Smooth muscle cell of the brain vasculature (primary cell): ENCODE results near the gene NUMA1.

ENCODE experiments used
- DNase-seq: peaks from one replicate; pipeline ENCODE4 v3.0.0-alpha.2; 2012; ENCODE audit warnings: low read depth, low spot score

Gene NUMA1

DNA sequence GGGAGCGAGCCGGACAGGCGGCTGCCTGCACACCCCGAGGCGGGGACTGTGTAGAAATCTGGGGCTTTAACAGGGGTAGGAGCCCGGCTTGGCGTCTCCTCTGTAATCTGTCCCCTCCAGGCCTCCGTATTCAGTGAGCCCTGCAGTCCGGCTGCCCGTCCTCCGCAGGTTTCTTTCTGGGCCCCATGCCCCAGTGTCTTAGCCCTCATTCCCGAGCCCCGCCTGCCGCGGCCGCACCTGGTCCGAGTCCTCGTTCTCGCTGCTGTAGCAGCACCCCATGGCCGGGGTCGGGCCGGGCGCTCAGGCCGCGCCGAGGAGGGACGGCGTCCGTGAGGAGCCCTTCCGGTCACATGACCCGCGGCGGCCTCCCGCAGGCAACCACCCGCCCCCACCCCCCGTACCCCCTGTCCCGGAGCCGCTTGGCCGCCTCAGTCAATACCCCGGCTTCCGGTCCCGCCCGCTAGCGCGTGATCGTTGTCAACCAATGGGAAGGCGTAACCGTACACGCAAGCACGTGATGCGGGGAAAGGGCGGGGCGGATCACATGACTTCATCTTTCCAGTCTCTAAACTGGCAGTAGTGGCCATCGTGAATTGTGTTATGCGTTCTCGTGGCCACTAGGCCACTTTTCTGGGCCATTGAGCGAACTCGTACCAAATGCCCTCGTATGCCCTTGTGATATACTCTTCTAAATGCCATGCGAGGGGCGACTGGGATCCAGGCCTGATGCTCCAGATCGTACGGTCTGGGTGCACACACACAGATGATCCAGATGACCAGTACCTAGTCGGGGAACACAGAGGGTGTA lies 22.8 kb upstream of the NUMA1 start, which contains the start of gene LAMTOR1:
Gene LAMTOR1 (minus strand): TSS at position 352 of the 808 bp plus-strand sequence. CDS start 73 bp downstream, at position 279.
- DNase-seq = peak; percentile 99

DNA sequence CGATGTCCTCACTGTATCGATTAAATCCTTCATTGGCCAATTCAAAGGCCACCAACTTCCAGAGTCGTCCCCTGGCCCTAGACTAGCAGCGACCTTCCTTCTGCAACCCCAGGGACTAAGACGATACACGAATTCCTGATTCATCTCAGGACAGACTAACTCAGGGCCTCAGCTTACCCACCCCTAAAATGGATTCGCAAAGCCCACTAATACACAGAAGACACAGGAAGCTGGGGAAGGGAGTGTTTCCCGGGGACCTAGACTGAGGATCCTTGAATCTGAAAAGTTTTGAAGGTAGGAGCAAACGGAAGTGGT lies 22.2 kb upstream of the NUMA1 start:
- no peak for DNase-seq

DNA sequence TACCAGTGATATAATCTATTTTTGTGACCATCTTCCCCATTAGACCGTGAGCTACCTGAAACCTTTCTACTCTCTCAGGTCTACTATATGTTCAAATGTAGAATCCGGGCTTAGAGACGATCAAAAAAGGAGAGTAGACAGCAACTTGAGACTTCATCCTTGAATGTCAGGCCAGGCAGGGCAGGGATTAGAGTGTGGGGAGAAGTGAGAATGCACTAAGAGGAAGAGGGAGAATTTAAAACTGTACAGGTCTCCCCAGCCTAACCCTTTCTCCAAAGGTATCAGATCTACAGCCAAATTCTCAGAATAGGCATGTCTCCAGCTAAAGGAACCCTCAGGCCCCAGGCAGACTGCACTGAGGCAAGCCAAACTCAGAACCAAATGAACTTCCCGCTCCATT lies 21.8 kb upstream of the NUMA1 start:
- no peak for DNase-seq

DNA sequence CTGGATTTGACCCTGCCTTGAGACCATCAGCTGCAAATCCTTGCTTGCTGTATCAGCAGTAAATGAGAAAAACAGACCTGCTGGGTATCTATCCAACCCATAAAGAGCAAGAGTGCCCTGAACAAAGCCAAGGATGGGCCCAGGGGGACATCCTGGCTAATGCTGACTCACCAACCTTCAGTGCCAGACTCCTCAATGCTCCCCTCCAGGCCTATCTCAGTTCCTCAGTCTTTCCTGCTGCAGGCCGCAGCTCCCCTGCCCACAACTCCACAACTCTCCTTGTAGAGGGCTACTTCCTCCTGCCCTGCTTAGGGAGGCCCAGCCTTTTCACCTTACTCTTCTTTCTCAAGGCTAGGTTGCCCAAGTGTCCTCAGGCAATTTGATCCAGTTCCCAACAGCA lies 20.1 kb upstream of the NUMA1 start:
- DNase-seq = no peak

DNA sequence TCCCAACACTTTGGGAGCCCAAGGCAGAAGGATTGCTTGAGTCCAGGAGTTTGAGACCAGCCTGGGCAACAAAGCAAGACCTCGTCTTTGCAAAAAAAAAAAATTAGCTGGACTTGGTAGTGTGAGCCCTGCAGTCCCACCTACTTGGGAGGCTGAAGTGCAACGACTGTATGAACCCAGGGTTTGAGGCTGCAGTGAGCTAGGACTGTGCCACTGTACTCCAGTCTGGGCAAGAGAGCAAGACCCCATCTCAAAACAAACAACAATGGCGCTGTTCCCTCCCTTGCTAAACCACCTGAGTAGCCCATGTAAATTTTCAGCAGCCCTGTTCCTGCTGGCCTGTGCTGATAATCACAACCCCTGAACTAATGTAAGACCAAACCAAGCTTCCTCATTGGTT lies 19.7 kb upstream of the NUMA1 start:
- no peak for DNase-seq

DNA sequence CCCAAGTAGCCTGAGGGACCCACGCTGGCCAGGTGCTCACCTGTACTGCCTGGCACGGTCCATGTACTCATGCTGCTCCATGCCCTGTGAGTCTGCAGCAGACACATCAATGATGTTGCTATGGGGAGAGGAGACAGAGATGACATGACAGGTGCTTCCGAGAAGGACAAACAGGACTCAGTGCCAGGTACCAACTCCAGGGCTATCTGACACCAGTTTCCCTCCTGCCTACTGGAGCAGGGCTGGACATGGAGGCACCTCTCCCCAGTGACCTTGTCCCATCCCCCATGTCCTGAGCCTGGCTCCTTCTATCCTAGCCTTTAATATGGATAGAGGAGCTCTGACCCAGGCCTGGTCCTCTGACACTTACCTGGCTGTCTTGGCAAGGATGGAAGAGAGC lies 18.4 kb upstream of the NUMA1 start:
- DNase-seq = no peak

DNA sequence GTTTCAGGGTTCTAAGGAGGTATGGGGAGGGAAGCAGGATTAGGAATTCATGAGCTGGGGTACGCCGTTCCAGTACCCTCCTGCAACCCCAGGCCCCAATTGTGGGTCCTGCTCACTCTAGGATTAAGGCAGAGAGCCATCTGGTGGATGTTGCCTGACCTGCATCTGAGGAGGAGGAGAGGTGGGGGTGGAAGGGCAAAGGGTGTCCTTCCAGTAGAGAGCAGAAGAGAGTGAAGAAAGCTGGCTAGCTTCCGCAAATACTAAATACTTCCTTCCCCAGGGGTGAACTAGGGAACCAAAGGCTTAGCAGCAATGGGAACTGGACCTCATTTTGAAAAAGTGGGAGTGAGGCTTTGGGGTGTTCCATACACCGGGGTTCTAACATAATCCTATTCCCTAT lies 10.9 kb upstream of the NUMA1 start:
- DNase-seq = peak; percentile 29

DNA sequence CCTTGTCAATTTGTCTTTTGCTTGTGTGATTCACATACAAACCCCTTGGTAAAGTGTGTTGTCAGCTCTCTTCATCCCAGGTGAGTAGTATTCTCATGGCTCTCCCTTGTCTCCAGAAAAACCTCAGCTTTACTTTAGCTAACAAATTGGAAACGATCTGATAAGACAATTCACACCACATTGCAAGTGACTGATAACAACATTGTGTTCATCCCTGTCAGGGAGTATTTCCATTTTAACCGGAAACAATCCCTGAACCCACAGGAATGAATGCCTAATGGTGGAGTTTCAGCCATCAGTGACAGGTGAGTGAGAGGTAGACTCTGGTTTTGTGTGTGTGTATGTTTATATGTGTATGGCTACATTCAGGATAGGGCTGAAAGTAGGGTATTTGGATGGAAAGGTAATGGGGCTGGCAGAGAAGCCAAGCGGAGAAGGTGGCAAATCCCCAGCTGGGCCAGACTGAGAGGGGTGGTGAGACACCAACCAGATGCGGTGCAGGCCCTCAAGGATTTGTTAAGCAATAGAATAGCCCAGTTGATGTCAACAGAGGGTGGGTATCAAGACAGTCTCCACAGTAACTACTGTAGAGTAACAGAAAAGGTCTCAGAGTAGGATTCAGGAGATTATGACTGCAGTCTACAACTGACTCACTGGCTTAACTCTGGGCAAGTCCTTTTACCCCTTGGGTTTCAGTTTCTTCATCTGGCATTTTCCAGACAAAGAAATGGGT lies 7.9 kb upstream of the NUMA1 start:
- no peak for DNase-seq

DNA sequence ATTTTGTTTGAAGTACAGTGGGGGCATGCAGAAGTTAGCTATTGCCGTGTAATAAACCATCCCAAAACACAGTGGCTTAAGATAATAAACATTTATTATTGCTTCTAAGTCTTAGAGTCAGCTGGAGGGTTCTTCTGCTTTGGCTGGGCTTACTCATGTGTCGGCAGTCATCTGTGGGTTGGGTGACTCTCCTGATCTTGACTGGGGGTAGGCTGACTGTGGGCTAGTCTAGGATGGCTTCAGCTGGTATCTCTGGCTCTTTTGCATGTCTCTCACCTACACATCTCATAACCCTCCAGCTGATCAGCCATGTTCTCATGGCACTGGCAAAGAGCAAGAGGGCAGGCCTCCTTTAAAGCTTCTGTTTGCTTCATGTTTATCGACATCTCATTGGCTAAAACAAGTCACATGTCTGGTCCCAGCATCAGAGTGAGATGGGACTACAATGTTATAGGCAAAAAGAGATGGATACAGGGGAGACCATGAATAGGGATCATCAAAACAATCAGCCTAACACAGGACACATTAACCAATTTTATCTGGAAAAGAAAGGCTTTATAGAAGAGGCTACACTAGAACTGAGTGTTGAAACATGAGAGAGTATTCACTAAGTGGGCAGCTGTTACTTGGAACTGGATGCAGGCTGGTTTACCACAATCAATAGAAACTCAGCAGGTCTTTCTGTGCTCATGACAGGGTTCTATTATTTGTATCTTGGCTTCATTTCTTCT lies 5.4 kb upstream of the NUMA1 start:
- no peak for DNase-seq

DNA sequence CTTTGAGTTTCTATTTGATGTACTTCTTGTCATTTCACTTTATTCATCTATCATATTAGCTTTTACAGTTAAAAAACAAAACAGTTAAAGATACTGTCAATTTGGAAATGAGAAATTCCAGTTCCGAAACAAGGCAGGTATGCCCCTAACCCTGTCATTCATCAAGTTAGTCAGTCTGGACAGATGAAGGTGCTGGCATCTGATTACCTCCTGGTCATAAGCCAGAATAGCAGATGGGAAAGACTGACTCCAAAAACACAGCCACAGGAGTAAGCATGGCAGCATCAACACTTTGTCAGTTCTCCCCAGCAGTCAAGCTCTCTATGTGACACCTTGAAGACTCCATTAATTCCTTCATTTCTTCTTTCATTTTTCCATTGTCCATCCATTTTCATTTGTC lies 4.6 kb upstream of the NUMA1 start:
- DNase-seq = no peak

DNA sequence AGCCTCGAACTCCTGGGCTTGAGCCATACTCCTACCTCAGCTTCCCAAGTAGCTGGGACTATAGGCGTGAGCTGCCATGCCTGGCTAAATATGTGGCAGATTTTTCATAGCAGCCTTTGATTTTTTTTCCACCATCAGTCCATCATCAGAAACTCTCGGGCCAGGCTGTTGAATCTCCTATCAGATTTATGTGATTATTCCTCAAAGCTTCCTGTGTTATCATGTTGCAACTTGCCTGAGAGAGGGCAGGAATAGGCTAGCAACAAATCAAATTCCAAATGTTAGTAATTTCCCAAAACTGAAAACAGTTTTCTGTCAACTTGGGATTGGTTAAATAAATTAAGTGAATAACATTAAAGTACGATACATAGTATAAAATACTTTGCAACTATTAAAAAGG lies 3.7 kb upstream of the NUMA1 start:
- no peak for DNase-seq

DNA sequence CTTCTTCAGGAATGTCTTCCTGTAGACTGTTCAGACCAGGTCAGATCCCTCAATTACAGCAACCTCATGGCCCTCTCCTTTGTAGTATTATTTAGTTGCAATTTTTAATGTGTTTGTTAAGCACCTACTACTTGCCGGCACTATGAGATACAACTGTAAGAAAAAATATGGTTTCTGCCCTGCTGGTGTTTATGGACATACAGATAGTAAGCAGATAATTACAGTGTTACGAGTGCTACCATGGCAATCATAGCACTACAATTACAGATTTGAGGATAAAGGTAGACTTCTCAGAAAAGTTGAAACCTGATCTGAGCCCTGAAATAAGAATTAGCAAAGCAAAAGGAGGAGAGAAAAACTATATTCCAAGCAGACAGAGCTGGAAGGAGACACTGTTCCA lies 3.1 kb upstream of the NUMA1 start:
- no peak for DNase-seq

DNA sequence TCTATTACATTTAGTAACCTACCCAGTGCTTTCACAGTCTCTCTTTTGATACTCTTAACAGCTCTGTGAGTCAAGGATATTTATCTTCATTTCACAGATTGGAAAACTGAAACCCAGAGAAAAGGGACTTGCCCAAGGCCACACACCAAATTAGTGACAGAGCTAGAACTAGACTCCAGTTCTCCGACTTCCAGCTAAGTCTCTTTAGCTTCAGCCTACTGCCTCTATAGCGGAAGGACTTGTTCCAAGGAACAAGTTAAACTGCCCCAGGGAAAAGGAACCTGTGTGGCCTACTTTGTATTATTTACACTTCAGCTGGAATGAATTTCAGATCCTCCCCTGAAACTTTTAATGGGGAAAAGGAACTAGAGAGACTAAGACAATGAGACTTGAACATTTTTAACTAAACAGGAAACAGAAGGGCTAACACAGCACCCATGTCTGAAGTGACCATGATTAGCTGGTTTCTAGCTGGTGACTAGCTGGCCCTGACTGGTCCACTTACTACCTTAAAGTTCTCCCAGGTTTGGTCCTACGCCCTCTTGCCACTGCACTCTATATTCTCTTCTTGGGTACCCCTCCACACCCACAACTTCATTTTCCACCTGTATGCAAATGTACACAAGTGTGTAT lies 1.6 kb upstream of the NUMA1 start:
- DNase-seq = no peak

DNA sequence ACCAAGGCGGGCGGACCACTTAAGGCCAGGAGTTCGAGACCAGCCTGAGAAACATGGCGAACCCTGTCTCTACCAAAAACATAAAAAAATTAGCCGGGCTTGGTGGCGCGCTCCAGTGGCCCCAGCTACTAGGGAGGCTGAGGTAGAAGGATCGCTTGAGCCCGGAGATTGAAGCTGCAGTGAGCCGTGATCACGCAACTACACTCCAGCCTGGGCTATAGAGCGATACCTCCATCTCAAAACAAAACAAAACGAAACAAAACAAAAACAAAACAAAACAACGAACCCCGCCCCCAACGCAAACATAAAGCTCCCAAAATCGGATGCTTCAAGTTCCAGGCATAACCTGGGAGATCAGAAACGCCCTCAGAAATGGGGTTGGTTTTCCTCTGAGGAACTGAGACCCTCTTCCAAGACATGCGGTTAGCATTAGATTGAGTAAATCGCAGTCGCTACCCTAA lies 872 bp upstream of the NUMA1 start:
- no peak for DNase-seq

DNA sequence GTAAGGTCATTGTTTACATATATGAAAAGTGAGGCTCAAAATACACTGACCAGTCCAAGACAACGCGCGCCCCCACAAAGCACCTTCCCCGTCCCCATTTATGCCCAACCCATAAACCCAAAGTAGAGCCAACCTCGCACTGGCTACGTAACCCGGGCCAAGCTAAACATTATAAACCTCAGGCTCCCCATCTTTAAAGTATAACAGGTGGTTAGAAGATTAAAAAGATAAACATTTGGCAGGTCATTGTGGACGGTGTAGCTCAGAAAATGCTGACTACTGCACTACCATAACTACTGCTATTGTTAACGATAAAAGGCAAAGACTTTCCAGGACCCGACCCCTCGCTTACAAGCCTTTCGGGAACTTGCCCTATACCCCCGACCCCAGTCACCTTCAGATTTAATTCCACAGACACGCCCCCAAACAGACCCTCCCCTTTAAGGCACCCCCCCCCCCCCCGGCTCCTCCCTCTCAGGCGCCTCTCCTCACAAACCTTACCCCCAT lies 470 bp downstream of the NUMA1 start:
- DNase-seq = no peak

DNA sequence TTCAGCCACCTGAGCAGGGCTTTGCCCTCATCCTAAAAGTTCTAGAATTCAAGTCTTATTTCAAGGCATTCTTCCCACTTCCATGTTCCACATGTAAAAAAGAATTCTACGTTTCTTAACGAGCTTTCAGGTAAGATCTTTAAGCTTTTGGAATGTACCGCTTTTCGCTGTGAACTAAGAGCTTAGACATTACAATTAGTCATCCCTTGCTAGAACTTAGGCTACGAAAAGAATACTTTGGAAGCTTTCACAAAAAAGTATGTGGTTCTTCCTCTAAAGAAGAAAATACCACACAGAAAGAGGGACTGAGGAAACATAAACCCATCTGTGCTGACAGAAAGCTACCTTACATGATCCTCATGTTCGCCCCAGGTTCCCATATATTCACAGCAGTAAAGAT lies 1.9 kb downstream of the NUMA1 start:
- no peak for DNase-seq

DNA sequence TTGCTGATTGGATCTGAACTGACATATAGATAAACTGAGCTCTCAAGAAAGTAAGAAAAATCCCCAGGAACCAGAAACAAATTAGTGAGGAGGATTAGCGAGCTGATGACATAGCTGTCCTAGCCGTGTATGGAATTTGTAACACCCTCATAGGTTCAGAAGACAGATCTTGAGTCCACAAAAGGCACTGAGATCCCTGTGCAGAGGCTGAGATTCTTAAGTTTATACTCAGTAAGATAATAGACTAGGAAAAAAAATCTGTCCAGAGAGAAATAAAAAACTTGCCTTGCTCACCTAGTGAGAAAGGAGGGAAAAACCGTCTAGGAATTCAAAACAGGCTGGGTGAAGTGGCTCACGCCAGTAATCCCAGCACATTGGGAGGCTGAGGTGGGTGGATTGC lies 4.6 kb downstream of the NUMA1 start:
- no peak for DNase-seq

DNA sequence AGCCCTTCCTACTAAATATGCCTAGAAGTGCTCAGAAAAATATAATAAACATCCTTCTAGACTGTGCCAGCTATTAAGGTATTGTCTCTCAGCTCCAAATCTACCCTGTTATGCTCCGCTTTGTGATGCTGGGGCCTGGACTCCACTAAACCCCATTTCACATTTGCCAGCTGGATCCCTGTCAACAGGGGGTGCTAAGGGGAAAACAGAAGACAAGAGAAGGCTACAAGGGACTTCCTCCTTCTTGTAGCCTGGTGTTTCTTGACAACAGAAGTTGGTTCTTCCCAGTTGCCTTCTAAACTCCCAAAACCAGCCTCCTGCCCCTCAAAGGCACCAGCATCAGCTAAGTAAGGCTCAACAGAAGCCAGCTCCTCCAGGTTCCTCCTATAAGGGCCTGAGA lies 5.2 kb downstream of the NUMA1 start:
- no peak for DNase-seq

DNA sequence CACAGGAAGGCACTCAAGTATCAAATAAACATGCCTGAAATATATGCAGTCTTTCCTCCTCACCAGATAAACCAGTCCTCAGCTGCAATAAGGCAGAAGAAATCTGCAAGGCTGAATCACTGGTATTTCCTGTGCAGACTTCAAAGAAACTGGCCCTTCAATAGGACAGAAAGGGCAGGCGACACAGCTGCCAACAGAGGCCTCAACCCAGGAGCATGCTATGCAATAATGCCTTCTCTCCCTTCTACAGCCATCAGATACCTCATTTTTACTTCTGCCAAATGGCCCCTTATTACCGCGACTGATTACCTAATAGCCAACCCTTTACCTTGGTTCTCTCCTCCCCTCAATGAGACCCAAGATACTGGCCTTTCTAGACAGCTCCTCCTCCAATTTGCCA lies 8.0 kb downstream of the NUMA1 start:
- DNase-seq = no peak

DNA sequence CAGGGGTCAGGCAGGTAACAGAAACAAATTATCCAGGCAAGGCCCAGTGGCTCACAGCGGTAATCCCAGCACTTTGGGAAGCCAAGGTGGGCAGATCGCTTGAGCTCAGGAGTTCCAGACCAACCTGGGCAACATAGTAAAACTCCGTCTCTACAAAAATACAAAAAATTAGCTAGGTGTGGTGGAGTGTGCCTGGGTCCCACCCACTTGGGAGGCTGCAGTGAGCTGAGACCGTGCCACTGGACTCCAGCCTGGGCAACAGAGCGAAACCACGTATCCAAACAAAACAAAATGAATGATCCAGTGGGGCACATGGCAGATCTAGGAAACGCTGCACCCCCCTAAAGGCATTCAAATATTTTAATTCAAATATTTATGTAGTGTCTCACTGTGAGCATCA lies 9.9 kb downstream of the NUMA1 start:
- no peak for DNase-seq

DNA sequence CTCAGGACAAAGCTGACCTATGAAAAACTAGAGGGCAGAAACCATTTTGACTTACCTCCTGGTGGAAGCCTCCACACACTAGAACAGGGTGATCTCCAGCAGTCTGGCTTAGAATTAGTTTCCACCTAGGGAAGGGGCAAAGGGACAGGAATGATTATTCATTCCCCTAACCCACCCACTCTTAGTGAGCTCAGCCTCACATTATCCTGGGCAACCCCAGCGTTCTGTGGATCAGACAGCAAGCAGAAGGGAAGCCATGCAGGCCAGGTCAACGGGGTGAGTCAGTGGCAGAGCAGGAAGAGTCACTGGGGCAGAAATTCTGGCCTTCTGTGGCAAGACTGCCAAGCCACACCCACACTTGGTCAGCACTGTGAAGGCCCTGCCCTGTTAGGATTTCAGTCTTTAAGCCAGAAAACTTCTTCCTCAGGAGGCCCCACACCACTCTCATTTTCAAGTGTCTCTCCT lies 10.5 kb downstream of the NUMA1 start:
- DNase-seq = no peak

DNA sequence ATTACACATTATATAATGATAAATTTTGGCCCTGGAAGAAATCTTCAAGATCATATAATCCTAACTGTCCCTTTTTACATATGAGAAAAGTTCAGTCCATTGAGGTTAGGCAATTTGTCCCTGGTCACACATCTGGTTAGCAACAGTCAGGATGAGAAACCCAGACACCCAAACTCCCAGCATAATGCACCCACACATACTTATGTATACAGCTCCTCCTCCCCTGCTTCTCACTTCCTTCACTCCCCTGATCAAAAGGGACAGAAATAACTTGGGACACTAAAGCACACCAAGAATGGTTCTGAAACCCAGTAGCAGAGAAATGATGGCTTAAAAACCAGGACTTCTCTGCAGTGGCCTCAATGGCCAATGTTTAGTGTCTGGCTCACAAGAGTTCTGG lies 11.1 kb downstream of the NUMA1 start:
- no peak for DNase-seq
